ENCODE measurements around the gene PID1. TPM values are rescaled to one million over a fixed set of nuclear protein-coding genes. Genes with fewer than 3 reads are reported as not detected.

The PID1 gene
- total RNA-seq, 4 donors from 2014 or later: 14.5 to 49.7 (median 20.7) TPM

GRCh38 chr2:229124136-229124535 lies 147.0 kb downstream of the PID1 start:
- H3K27me3 ChIP-seq: no peaks in the 10 kb centered on the region
- H3K4me3 ChIP-seq (replicated peaks in 1 of 3): no peak overlapping the region
- no peak overlapping the region for H3K27ac ChIP-seq
- no peak for DNase-seq
- H3K4me1 ChIP-seq: no peaks in the 10 kb centered on the region
- H3K9me3 ChIP-seq: no peaks in the 10 kb centered on the region
- TF ChIP-seq, protein P1, sequence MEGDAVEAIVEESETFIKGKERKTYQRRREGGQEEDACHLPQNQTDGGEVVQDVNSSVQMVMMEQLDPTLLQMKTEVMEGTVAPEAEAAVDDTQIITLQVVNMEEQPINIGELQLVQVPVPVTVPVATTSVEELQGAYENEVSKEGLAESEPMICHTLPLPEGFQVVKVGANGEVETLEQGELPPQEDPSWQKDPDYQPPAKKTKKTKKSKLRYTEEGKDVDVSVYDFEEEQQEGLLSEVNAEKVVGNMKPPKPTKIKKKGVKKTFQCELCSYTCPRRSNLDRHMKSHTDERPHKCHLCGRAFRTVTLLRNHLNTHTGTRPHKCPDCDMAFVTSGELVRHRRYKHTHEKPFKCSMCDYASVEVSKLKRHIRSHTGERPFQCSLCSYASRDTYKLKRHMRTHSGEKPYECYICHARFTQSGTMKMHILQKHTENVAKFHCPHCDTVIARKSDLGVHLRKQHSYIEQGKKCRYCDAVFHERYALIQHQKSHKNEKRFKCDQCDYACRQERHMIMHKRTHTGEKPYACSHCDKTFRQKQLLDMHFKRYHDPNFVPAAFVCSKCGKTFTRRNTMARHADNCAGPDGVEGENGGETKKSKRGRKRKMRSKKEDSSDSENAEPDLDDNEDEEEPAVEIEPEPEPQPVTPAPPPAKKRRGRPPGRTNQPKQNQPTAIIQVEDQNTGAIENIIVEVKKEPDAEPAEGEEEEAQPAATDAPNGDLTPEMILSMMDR (IDR thresholded peaks at IDR 0.05): no peak
- no peak for TF ChIP-seq POLR2A (IDR thresholded peaks at IDR 0.05)
- H3K36me3 ChIP-seq: no peaks in the 10 kb centered on the region
- intact Hi-C loops (cut with DNase I): no loop called here

GRCh38 chr2:229118927-229119326 lies 152.2 kb downstream of the PID1 start:
- Histone ChIP-seq H3K4me1 (no peaks in the 10 kb centered on the region), H3K27ac (no peak overlapping the region), H3K36me3 (no peaks in the 10 kb centered on the region), H3K4me3 (replicated peaks in 1 of 3) (no peak overlapping the region), H3K27me3 (no peaks in the 10 kb centered on the region), H3K9me3 (no peaks in the 10 kb centered on the region)
- TF ChIP-seq POLR2A (IDR thresholded peaks at IDR 0.05): no peak
- no peak for DNase-seq
- intact Hi-C loops (cut with DNase I): no loop called here

GRCh38 chr2:229118336-229118735 lies 152.8 kb downstream of the PID1 start:
- Histone ChIP-seq H3K4me1 (no peaks in the 10 kb centered on the region), H3K4me3 (replicated peaks in 1 of 3) (no peak overlapping the region), H3K27ac (no peak overlapping the region), H3K9me3 (no peaks in the 10 kb centered on the region), H3K27me3 (no peaks in the 10 kb centered on the region), H3K36me3 (no peaks in the 10 kb centered on the region)
- DNase-seq: no peak
- WGBS, 2 donors: 71 to 76% methylated on average over 4 of the region's 4 CpGs
- intact Hi-C loops (cut with DNase I): no loop called here
- TF ChIP-seq, protein P1 (IDR thresholded peaks at IDR 0.05): no peak
- TF ChIP-seq POLR2A (IDR thresholded peaks at IDR 0.05): no peak

GRCh38 chr2:229111744-229112143 lies 159.3 kb downstream of the PID1 start:
- Histone ChIP-seq H3K27me3 (no peaks in the 10 kb centered on the region), H3K27ac (no peak overlapping the region), H3K4me3 (replicated peaks in 1 of 3) (no peak overlapping the region), H3K9me3 (no peaks in the 10 kb centered on the region), H3K4me1 (no peaks in the 10 kb centered on the region), H3K36me3 (no peaks in the 10 kb centered on the region)
- no peak for DNase-seq
- TF ChIP-seq, protein P1 (IDR thresholded peaks at IDR 0.05): no peak
- TF ChIP-seq POLR2A (IDR thresholded peaks at IDR 0.05): no peak
- WGBS, 2 donors: 81 to 85% methylated on average over 5 of the region's 5 CpGs
- intact Hi-C loops (cut with DNase I): no loop called here

- intact Hi-C loops (cut with DNase I): no loop called here
Observed at GRCh38 chr2:229109195-229109594, 161.9 kb downstream of the PID1 start.

More at GRCh38 chr2:229109195-229109594, 161.9 kb downstream of the PID1 start:
- TF ChIP-seq, protein P1 (IDR thresholded peaks at IDR 0.05): no peak
- no peak for TF ChIP-seq POLR2A (IDR thresholded peaks at IDR 0.05)
- no peaks in the 10 kb centered on the region for H3K4me1 ChIP-seq
- no peak overlapping the region for H3K4me3 ChIP-seq (replicated peaks in 1 of 3)
- no peaks in the 10 kb centered on the region for H3K36me3 ChIP-seq
- H3K9me3 ChIP-seq: no peaks in the 10 kb centered on the region
- WGBS, 2 donors: 89 to 95% methylated on average over 7 of the region's 7 CpGs
- no peak overlapping the region for H3K27ac ChIP-seq
- no peaks in the 10 kb centered on the region for H3K27me3 ChIP-seq
- no peak for DNase-seq
